NCI-H1436 treated with DMSO at 0.1 percent for 48 hours (cell line): ENCODE results near the gene SLCO2A1.
"Not testable (repeated sequence)": the region's sequence is repeated elsewhere in the genome, so short reads cannot be mapped to it uniquely, and the experiment has no call there.

Experiments used
- DNase-seq: peaks from one replicate; lab custom pipeline; 2025; lab: John Stamatoyannopoulos, UW

The SLCO2A1 gene

GRCh38 chr3:134029734-134030378 is at the start of gene SLCO2A1:
Gene SLCO2A1, minus strand, starts transcription at chr3:134029925. Its CDS starts 123 bp downstream, at chr3:134029802.
- DNase-seq = no peak

- DNase-seq = no peak
Measured at GRCh38 chr3:134079111-134079547, 49.4 kb upstream of the SLCO2A1 start.

- no peak for DNase-seq
Measured at GRCh38 chr3:134078169-134078831, 48.6 kb upstream of the SLCO2A1 start.

GRCh38 chr3:134077649-134078161 is 48.0 kb upstream of the SLCO2A1 start:
- no peak for DNase-seq

- no peak for DNase-seq
Measured at GRCh38 chr3:134076851-134077250, 47.1 kb upstream of the SLCO2A1 start.

- no peak for DNase-seq
Measured at GRCh38 chr3:134075846-134076245, 46.1 kb upstream of the SLCO2A1 start.

- no peak for DNase-seq
Measured at GRCh38 chr3:134075568-134075825, 45.8 kb upstream of the SLCO2A1 start.

- no peak for DNase-seq
Measured at GRCh38 chr3:134074790-134075567, 45.3 kb upstream of the SLCO2A1 start.

- no peak for DNase-seq
Measured at GRCh38 chr3:134074001-134074789, 44.5 kb upstream of the SLCO2A1 start.

- no peak for DNase-seq
Measured at GRCh38 chr3:134073583-134073945, 43.8 kb upstream of the SLCO2A1 start.

GRCh38 chr3:134072881-134073582 is 43.3 kb upstream of the SLCO2A1 start:
- no peak for DNase-seq

- DNase-seq = not testable (repeated sequence)
Measured at GRCh38 chr3:134070281-134070680, 40.6 kb upstream of the SLCO2A1 start.

- DNase-seq = no peak
Measured at GRCh38 chr3:134068429-134068828, 38.7 kb upstream of the SLCO2A1 start.

GRCh38 chr3:134067531-134068161 is 37.9 kb upstream of the SLCO2A1 start:
- no peak for DNase-seq

- DNase-seq = no peak
Measured at GRCh38 chr3:134066651-134067530, 37.2 kb upstream of the SLCO2A1 start.

- no peak for DNase-seq
Measured at GRCh38 chr3:134066158-134066541, 36.4 kb upstream of the SLCO2A1 start.

GRCh38 chr3:134065252-134066157 is 35.8 kb upstream of the SLCO2A1 start:
- no peak for DNase-seq

- DNase-seq = no peak
Measured at GRCh38 chr3:134064081-134064480, 34.4 kb upstream of the SLCO2A1 start.

GRCh38 chr3:134061401-134061800 is 31.7 kb upstream of the SLCO2A1 start:
- no peak for DNase-seq
